Measurements from ENCODE around the gene WDR62.

WDR62 gene

DNA sequence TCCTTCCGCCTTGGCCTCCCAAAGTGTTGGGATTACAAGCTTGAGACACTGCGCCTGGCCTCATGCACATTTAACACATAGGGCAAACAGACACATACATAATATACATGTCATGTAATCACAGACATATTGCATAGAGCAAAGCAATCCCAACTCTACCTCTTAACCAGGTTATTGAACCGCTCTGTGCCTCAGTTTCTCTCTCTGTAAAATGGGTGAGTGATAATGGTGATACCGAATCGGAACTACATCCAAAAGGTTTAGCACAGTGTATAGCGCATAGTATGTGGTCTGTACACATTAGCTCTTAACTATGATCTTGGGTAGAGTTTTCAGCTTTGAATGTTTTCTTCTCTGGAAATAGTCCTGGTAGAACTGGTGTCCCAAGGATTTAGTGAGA is 89.9 kb downstream of the WDR62 start:
- DNase-seq, result no peak

DNA sequence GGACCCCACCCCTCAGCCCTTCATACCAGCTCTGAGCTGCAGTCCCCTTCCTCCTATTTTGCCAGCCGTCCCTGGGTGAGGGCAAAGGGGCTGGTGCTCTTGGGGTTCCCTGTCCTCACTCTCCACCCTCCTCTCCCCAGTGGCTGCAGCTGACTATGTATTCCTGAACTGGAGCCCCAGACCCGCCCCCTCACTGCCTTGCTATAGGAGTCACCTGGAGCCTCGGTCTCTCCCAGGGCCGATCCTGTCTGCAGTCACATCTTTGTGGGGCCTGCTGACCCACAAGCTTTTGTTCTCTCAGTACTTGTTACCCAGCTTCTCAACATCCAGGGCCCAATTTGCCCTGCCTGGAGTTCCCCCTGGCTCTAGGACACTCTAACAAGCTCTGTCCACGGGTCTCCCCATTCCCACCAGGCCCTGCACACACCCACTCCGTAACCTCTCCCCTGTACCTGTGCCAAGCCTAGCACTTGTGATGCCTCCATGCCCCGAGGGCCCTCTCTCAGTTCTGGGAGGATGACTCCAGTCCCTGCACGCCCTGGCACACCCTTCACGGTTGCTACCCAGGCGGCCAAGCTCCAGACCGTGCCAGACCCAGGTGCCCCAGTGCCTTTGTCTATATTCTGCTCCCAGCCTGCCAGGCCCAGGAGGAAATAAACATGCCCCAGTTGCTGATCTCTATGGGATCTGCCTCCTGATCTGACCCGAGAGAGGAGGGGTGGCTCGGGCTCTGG is 95.1 kb downstream of the WDR62 start:
- DNase-seq, result no peak

- DNase-seq, result no peak
Measured at GRCh38 chr19:36150586-36150985, 95.9 kb downstream of the WDR62 start.

- no peak for DNase-seq
Measured at GRCh38 chr19:36151144-36152018, 96.7 kb downstream of the WDR62 start.

DNA sequence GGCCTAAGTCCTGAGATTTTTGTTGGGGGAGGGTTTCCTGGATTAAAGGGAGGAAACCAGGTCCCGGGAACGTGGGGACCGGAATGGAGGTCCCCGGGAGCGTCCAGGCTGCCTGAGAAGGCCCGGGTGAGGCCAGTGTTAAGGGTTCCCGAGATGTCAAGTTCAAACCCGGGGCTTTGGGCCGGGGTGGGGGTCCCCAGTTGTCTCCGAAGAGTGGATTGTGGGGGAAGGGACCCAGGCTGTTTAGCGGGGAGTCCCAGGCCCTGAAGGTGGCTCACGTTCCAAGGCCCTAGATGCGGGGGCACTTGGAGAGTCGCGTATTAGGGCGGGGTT is 97.3 kb downstream of the WDR62 start:
- no peak for DNase-seq

- no peak for DNase-seq
Measured at GRCh38 chr19:36152352-36153091, 97.8 kb downstream of the WDR62 start, which contains the start of gene COX7A1. Gene COX7A1 (minus strand): TSS chr19:36152447. CDS start chr19:36152407, 40 bp downstream.

DNA sequence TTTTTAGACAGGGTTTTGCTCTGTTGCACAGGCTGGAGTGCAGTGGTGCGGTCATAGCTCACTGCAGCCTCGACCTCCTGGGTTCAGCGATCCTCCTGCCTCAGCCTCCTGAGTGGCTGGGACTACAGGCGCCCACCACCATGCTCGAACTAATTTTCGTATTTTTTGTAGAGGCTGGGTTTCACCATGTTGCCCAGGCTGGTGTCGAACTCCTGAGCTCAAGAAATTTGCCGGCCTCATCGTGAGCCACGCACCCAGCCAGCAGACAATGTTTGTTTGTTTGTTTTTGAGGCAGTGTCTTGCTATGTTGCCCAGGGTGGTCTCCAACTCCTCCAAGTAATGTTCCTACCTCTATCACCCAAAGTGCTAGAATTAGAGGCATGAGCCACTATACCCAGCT is 98.4 kb downstream of the WDR62 start:
- DNase-seq, result no peak

Measured in 8988T (cell line).